HG03565 (cell line): ENCODE measurements around the gene BAX.

Experiments
- ATAC-seq: cut with Tn5 transposase; IDR thresholded peaks from one replicate; pipeline ENCODE4 v1.9.1; 2021; ENCODE audit warnings: mild to moderate bottlenecking, moderate library complexity; ENCODE audit not compliant: unreplicated experiment

Gene BAX

DNA sequence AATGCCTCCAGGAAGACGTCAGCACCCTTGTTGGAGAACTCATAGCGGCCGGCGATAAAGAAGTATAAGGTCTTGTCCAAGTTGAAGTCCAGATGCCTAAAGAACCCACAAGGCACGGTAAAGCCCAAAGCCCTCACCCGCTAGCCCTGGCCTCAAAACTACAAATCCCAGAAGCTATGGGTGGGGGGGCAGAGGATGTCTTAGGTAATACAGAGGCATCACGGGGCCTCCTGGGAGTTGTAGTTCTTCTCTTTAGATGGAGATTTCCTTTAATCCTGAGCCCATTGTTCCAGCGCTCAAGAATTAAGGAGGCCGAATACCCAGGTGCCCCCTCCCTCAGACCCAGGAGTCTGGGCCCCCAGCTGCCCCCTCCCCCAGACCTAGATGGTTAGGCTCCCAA, 27.6 kb downstream of the BAX start:
- no peak for ATAC-seq

DNA sequence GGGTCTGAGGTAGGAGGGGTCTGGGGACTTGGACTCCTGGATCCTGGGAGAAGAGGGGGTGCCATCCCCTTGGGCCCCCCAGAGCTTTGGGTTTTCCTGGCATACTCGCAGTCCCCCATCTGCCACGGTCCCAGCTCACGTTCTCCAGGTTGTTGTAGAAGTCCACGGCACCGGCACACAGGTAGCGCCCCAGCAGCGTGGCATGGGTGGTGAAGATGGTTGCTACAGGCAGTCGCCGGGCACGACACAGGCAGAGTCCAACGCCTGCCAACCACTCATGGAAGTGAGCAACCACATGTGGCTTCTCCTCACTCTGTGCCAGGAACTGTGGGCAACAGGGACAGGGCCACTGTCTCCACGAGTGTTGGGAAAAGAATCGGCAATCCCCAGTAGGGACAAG, 31.0 kb downstream of the BAX start:
- no peak for ATAC-seq

- ATAC-seq = no peak
These were observed 31.5 kb downstream of the BAX start for GRCh38 chr19:48986211-48986610.

GRCh38 chr19:48987323-48987722, 32.6 kb downstream of the BAX start:
- no peak for ATAC-seq

- no peak for ATAC-seq
These were observed 33.6 kb downstream of the BAX start for GRCh38 chr19:48988286-48988685.

GRCh38 chr19:48988860-48989259, 34.2 kb downstream of the BAX start:
- no peak for ATAC-seq

- ATAC-seq = no peak
These were observed 35.1 kb downstream of the BAX start for GRCh38 chr19:48989701-48990291.

DNA sequence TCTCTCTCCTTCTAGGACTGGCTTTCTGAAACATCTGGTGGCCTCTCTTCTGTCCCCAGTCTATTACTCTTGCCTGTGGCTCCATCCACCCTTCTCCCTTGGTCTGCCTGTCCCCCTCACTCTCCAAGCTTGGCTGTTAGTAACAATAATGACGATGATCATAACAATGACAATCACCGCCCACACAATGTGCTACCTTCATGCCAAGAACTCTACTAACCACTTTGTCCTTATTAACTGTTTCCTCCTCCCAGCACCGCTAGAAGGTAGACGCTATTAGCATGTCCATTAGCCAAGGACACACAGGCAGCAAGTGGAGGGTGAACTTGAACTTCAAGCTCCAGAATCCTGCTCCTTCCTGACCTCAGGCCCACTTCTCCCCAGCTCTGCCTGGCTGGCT, 35.7 kb downstream of the BAX start:
- no peak for ATAC-seq

DNA sequence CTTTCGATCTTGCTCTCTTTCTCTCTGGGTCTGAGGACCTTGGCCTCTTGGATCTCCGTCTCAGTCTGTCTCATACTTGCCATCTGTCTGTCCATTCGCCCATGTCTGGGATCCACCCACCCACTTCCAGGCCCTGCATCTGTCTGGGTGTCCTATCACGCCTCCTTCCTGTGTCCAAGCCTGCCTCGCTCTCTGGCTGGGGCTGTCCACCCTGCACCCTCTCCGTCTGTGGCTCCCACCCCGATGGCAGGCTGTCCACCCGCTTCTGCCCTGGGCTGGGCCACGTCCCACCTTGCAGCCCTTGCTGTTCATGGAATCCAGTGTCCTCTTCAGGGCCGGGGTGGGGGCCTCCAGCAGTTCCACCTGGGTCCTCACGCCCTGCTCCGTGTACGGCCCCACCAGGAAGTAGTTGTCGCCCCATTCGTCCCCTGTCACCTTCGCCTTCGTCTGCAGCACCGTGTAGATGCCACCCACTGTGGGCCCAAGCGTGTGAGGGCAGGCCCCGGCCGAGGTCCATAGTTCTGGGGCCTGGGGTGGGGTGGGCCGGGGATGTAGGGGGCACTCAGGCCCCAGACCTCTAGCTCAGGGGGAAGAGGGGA, 36.4 kb downstream of the BAX start:
- ATAC-seq = no peak

GRCh38 chr19:48991873-48992580, 37.4 kb downstream of the BAX start:
- no peak for ATAC-seq

- no peak for ATAC-seq
These were observed 38.0 kb downstream of the BAX start for GRCh38 chr19:48992581-48993174.

- ATAC-seq = peak; percentile 80
These were observed 38.7 kb downstream of the BAX start, which contains the start of the genes GYS1 and RUVBL2 for GRCh38 chr19:48993175-48994034. GYS1 (minus strand) TSS chr19:48993309; CDS start chr19:48993112, 197 bp downstream. RUVBL2 (plus strand) TSS chr19:48993887; CDS start chr19:48993912, 25 bp downstream.

- no peak for ATAC-seq
These were observed 39.3 kb downstream of the BAX start for GRCh38 chr19:48994035-48994386.

- ATAC-seq = no peak
These were observed 43.3 kb downstream of the BAX start for GRCh38 chr19:48997972-48998371.

DNA sequence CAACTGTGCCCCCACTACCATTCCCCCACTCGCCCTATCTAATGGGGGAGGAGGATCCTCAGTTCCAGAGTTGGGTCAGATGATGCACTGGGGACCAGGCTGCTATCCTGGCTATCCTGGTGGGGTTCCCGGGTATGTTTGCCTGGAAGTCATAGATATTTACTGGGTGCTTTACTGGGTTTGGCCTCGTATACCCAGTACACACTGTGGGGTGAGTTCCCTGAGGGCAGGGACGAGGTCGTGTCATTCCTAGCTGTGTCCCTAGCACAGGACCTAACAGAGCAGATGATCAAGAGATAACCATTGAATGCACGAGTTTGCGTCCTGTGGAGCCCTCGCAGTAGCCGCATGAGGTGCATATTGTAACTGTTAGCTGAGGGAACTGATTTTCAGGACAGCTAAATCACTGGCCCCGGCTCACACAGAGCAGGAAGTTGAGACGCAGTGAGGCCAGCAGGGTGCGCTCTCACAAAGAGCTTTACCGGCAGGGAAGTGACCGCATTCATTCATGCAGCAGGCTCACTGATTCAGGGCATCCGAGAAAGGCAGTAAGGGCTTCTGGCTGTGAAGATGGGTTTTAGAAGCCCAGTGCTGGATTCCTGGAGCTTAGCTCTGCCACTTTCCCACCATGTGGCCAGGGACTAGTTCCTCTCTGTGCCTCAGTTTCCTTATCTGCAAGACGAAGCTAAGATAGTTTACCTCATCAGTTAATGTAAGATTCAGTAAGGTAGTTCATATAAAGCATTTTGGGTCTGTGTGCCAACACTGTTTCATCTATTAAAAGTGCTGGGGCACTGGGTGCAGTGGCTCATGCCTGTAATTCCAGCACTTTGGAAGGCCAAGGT, 45.0 kb downstream of the BAX start:
- ATAC-seq = no peak

DNA sequence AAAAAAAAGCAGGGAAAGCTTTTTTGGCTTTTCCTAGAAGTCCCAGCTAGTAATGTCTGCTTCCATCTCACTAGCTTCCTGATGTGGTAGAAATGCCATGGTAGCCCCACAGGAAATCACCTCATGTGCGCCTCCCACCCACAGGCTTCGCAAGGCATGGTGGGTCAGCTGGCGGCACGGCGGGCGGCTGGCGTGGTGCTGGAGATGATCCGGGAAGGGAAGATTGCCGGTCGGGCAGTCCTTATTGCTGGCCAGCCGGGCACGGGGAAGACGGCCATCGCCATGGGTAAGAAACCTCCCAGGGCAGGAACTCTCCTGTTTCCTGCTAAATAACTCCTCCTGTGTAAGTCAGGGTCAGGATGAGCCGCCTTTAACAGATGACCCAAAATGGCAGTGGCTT, 49.5 kb downstream of the BAX start:
- no peak for ATAC-seq

DNA sequence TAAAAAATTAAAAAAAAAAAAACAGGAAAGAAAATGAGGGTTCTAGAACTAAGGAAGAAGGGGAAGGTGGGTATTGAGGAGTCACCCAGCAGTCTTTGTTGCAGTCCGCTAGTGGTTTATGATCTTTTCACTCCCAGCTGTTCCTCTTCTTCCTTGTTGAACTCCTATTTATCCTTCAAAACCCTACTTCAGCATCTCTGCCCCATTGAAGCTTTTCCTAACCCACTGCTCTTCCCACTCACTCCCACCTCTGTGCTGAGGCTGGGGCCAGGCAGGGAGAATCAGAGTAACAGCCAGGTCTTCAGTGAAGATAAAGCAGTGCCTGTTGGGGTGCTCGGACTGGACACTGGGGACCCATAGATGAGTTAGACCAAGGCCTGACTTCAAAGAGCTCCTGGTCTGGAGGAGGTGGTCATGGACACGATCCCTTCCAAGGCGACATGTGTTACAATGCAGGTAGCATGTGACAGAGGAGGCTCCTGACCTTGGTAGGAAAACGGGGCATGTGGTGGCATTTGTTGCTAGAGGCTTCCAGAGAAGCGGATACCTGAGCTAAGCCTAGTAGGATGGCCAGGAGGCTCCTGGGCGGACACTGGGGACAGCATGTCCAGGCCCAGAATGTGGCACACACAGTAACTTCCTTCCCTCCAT, 50.4 kb downstream of the BAX start:
- ATAC-seq = no peak

DNA sequence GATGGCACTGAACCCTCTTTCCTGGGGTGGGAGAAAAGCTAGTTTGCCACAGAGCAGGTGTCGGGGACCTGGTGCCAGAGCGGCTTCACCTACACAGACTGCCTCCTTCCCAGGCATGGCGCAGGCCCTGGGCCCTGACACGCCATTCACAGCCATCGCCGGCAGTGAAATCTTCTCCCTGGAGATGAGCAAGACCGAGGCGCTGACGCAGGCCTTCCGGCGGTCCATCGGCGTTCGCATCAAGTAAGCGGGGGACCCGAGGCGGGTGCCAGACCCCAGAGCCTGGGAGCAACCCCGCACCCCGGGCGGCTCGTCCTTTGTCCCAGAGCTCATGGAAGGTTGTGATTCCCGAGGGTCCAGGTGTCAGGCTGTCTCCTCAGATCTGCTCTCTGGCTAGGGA, 52.2 kb downstream of the BAX start:
- ATAC-seq = no peak

DNA sequence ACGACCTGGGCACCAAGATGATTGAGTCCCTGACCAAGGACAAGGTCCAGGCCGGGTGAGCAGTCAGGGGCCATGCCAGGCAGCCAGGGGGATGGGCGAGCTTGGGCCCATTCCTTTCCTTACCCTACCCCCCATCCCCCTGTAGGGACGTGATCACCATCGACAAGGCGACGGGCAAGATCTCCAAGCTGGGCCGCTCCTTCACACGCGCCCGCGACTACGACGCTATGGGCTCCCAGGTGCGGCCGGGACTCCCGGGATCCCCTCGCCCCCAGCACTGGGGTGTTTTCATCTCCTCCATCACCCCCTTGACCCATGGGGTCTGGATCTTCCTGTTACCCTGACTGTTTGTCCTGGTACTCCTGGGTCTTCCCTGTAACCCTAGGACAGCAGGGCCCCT, 55.2 kb downstream of the BAX start:
- no peak for ATAC-seq

DNA sequence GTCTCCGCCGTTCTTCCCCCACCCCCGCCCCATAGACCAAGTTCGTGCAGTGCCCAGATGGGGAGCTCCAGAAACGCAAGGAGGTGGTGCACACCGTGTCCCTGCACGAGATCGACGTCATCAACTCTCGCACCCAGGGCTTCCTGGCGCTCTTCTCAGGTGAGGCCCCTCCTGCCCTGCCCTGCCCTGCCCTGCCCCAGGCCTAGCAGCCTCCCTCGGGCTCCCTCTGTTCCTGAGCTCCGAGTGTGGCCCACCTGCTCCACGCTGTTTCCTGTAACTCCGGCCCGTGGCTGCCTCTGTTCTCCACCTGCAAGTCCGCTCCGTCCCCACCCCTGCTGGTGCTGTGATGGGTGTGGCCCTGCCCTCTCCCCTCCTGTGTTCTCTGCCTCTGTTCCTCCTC, 55.8 kb downstream of the BAX start:
- no peak for ATAC-seq
